A549 treated with Hydrocortisone at 1 μM for 4 hours (cell line): ENCODE results near the gene BDKRB1. TPM values are rescaled to one million over a fixed set of nuclear protein-coding genes. Genes with fewer than 3 reads are reported as not detected.

ENCODE experiments used
- total RNA-seq: library from RNA; stranded (reverse); fragments of 200-300 nt; extraction: Qiagen RNA extraction; gene quantifications from 5 replicates; pipeline ENCODE4 v1.2.3, GENCODE V29; 2022

BDKRB1 gene
- total RNA-seq: 0.18 to 0.53 TPM (median 0.48 TPM) in 5 replicates

GRCh38 chr14:96255501-96256366 is at the start of gene BDKRB1:
TSS of gene BDKRB1 (plus strand) at chr14:96256210. CDS start at chr14:96263683, 7,473 bp downstream.

Other genes with a start within 250 kb of the BDKRB1 start
- 4.4 to 7.0 TPM (median 5.5 TPM) in 5 replicates for gene C14orf132, start 216.8 kb upstream of the BDKRB1 start, total RNA-seq
- gene BDKRB2, start 51.4 kb upstream of the BDKRB1 start, total RNA-seq: 0.80 to 1.4 TPM (median 1.1 TPM) in 5 replicates
- gene ATG2B, start 107.1 kb downstream of the BDKRB1 start, total RNA-seq: 5.0 to 11.1 TPM (median 7.5 TPM) in 5 replicates
- gene GSKIP, start 107.3 kb downstream of the BDKRB1 start, total RNA-seq: 19.7 to 25.8 TPM (median 21.9 TPM) in 5 replicates
- gene AK7, start 135.9 kb downstream of the BDKRB1 start, total RNA-seq: 1.3 to 3.1 TPM (median 2.4 TPM) in 5 replicates
- gene PAPOLA, start 246.2 kb downstream of the BDKRB1 start, total RNA-seq: 77.3 to 91.6 TPM (median 85.6 TPM) in 5 replicates